Adipocyte (in vitro differentiated cells): ENCODE data around the gene KRTAP4-11.

Source experiments
- DNase-seq: peaks from one replicate; pipeline ENCODE4 v3.0.0-alpha.2; 2015; ENCODE audit warnings: low read depth
- H3K27me3 ChIP-seq: replicated peaks from 2 replicates; pipeline ENCODE4 v1.7.0; 2013; ENCODE audit warnings: mild to moderate bottlenecking, low read length, moderate library complexity; ENCODE audit not compliant: control insufficient read depth, insufficient read depth
- H3K36me3 ChIP-seq: 2 replicates; pipeline ENCODE4 v1.7.0; 2013; ENCODE audit warnings: low read length, mild to moderate bottlenecking, moderate library complexity; ENCODE audit not compliant: control insufficient read depth, insufficient read depth, severe bottlenecking
- H3K4me1 ChIP-seq: 2 replicates; pipeline ENCODE4 v1.7.0; 2013; ENCODE audit warnings: mild to moderate bottlenecking, low read length, moderate library complexity; ENCODE audit not compliant: control insufficient read depth, insufficient read depth
- H3K4me3 ChIP-seq: 2 replicates; pipeline ENCODE4 v1.7.0; 2013; ENCODE audit warnings: mild to moderate bottlenecking, low read length, moderate library complexity
- H3K9ac ChIP-seq: 2 replicates; pipeline ENCODE4 v1.7.0; 2013; ENCODE audit warnings: mild to moderate bottlenecking, low read length, moderate library complexity
- H3K9me3 ChIP-seq: 2 replicates; pipeline ENCODE4 v1.7.0; 2013; ENCODE audit warnings: mild to moderate bottlenecking, low read length, moderate library complexity; ENCODE audit not compliant: control insufficient read depth

The KRTAP4-11 gene

GRCh38 chr17:41073676-41074075 lies 44.5 kb downstream of the KRTAP4-11 start:
- no peaks in the 10 kb centered on the region for H3K4me1 ChIP-seq
- no peak overlapping the region for H3K9ac ChIP-seq
- no peaks in the 10 kb centered on the region for H3K9me3 ChIP-seq

GRCh38 chr17:41071606-41072360 lies 46.4 kb downstream of the KRTAP4-11 start:
- Histone ChIP-seq H3K4me1 (no peaks in the 10 kb centered on the region), H3K9me3 (no peaks in the 10 kb centered on the region), H3K4me3 (no peak overlapping the region), H3K9ac (no peak overlapping the region), H3K36me3 (no peaks in the 10 kb centered on the region), H3K27me3 (no peaks in the 10 kb centered on the region)
- no peak for DNase-seq

More at GRCh38 chr17:41073676-41074075, 44.5 kb downstream of the KRTAP4-11 start:
- Histone ChIP-seq H3K36me3 (no peaks in the 10 kb centered on the region), H3K4me3 (no peak overlapping the region), H3K27me3 (no peaks in the 10 kb centered on the region)
- no peak for DNase-seq

GRCh38 chr17:41069031-41069430 lies 49.1 kb downstream of the KRTAP4-11 start:
- no peak overlapping the region for H3K4me3 ChIP-seq
- no peak overlapping the region for H3K9ac ChIP-seq
- H3K27me3 ChIP-seq, result no peaks in the 10 kb centered on the region
- H3K9me3 ChIP-seq, result no peaks in the 10 kb centered on the region
- H3K4me1 ChIP-seq, result no peaks in the 10 kb centered on the region
- H3K36me3 ChIP-seq, result no peaks in the 10 kb centered on the region
- DNase-seq, result no peak

GRCh38 chr17:41067281-41067680 lies 50.9 kb downstream of the KRTAP4-11 start:
- H3K27me3 ChIP-seq, result no peaks in the 10 kb centered on the region
- peak; percentile 82 for DNase-seq
- no peak overlapping the region for H3K9ac ChIP-seq
- peaks cover 6% of the 10 kb centered on the region for H3K4me1 ChIP-seq
- no peaks in the 10 kb centered on the region for H3K36me3 ChIP-seq
- no peak overlapping the region for H3K4me3 ChIP-seq
- no peaks in the 10 kb centered on the region for H3K9me3 ChIP-seq
